GM18498 (cell line): Measurements from ENCODE around the gene BCL3.
"Not testable (repeated sequence)": the region's sequence is repeated elsewhere in the genome, so short reads cannot be mapped to it uniquely, and the experiment has no call there.

Source experiments
- ATAC-seq: cut with Tn5 transposase; IDR thresholded peaks from one replicate; pipeline ENCODE4 v1.9.1; 2021; ENCODE audit warnings: mild to moderate bottlenecking, moderate library complexity; ENCODE audit not compliant: unreplicated experiment

The BCL3 gene

GRCh38 chr19:44757057-44757734, 8.7 kb downstream of the BCL3 start:
- no peak for ATAC-seq

- no peak for ATAC-seq
These were observed 9.4 kb downstream of the BCL3 start for GRCh38 chr19:44757735-44758505.

- ATAC-seq: no peak
These were observed 10.1 kb downstream of the BCL3 start for GRCh38 chr19:44758596-44758995.

GRCh38 chr19:44759083-44759804, 10.7 kb downstream of the BCL3 start:
- ATAC-seq: no peak

GRCh38 chr19:44762038-44762437, 13.5 kb downstream of the BCL3 start:
- no peak for ATAC-seq

- no peak for ATAC-seq
These were observed 16.8 kb downstream of the BCL3 start for GRCh38 chr19:44765033-44765948.

- no peak for ATAC-seq
These were observed 17.4 kb downstream of the BCL3 start for GRCh38 chr19:44765949-44766335.

GRCh38 chr19:44767295-44768180, 19.0 kb downstream of the BCL3 start:
- no peak for ATAC-seq

GRCh38 chr19:44770550-44771257, 22.2 kb downstream of the BCL3 start:
- ATAC-seq: peak; percentile 99

GRCh38 chr19:44772144-44772543, 23.6 kb downstream of the BCL3 start:
- ATAC-seq: not testable (repeated sequence)

GRCh38 chr19:44772959-44773358, 24.5 kb downstream of the BCL3 start:
- no peak for ATAC-seq

GRCh38 chr19:44775676-44776240, 27.2 kb downstream of the BCL3 start:
- ATAC-seq: no peak

GRCh38 chr19:44776402-44777096, 28.0 kb downstream of the BCL3 start:
- no peak for ATAC-seq

GRCh38 chr19:44777715-44778347, 29.3 kb downstream of the BCL3 start, which contains the start of gene CBLC:
CBLC (plus strand) TSS chr19:44777890; CDS start chr19:44777932, 42 bp downstream.
- ATAC-seq: no peak

GRCh38 chr19:44779150-44779549, 30.6 kb downstream of the BCL3 start:
- ATAC-seq: no peak

- not testable (repeated sequence) for ATAC-seq
These were observed 33.2 kb downstream of the BCL3 start for GRCh38 chr19:44781694-44782093.

- ATAC-seq: no peak
These were observed 34.2 kb downstream of the BCL3 start for GRCh38 chr19:44782729-44783128.

- no peak for ATAC-seq
These were observed 35.0 kb downstream of the BCL3 start for GRCh38 chr19:44783545-44783944.
